Smooth muscle cell (in vitro differentiated cells): Measurements from ENCODE around the gene GALR3. TPM values are rescaled to one million over a fixed set of nuclear protein-coding genes. Genes with fewer than 3 reads are reported as not detected.
A peak's percentile ranks its signal among the peaks of the same experiment; 100 is the strongest.

Source experiments
- DNase-seq: peaks from one replicate; lab custom pipeline; 2025; ENCODE audit not compliant: unreplicated experiment; lab: John Stamatoyannopoulos, UW
- H2AFZ ChIP-seq: fragments of 200-600 bp; sonication (generic); 2 replicates; pipeline ENCODE4 v1.6.0; 2016; ENCODE audit warnings: antibody characterized with exemption, low read depth, mild to moderate bottlenecking
- H3F3A ChIP-seq: fragments of 200-600 bp; sonication (generic); 2 replicates; pipeline ENCODE4 v1.6.0; 2017; ENCODE audit warnings: antibody characterized with exemption, low read depth
- H3K27ac ChIP-seq: fragments of 200-600 bp; sonication (generic); 2 replicates; pipeline ENCODE4 v1.5.1; 2016; ENCODE audit warnings: low read depth, mild to moderate bottlenecking
- H3K27me3 ChIP-seq: fragments of 200-600 bp; sonication (generic); 2 replicates; pipeline ENCODE4 v1.6.1; 2016; ENCODE audit warnings: low read depth, mild to moderate bottlenecking
- H3K36me3 ChIP-seq: fragments of 200-600 bp; sonication (generic); 2 replicates; pipeline ENCODE4 v1.5.1; 2016; ENCODE audit warnings: low read depth
- H3K4me1 ChIP-seq: fragments of 200-600 bp; sonication (generic); 2 replicates; pipeline ENCODE4 v1.5.1; 2016; ENCODE audit warnings: low read depth
- H3K4me2 ChIP-seq: fragments of 200-600 bp; sonication (generic); 2 replicates; pipeline ENCODE4 v1.6.0; 2016; ENCODE audit warnings: mild to moderate bottlenecking
- H3K4me3 ChIP-seq: fragments of 200-600 bp; sonication (generic); 2 replicates; pipeline ENCODE4 v1.5.1; 2016; ENCODE audit warnings: mild to moderate bottlenecking
- H3K79me2 ChIP-seq: fragments of 200-600 bp; sonication (generic); 2 replicates; pipeline ENCODE4 v1.6.0; 2016; ENCODE audit warnings: low read depth, mild to moderate bottlenecking
- H3K9ac ChIP-seq: fragments of 200-600 bp; sonication (generic); 2 replicates; pipeline ENCODE4 v1.6.0; 2016; ENCODE audit warnings: low read depth
- H3K9me3 ChIP-seq: fragments of 200-600 bp; sonication (generic); replicated peaks from 2 replicates; pipeline ENCODE4 v1.5.1; 2016; ENCODE audit warnings: low read depth
- H4K20me1 ChIP-seq: fragments of 200-600 bp; sonication (generic); 2 replicates; pipeline ENCODE4 v1.6.0; 2016; ENCODE audit warnings: low read depth
- CTCF ChIP-seq: fragments of 200-600 bp; sonication (generic); IDR thresholded peaks from 2 replicates; pipeline ENCODE4 v1.5.1; 2017; ENCODE audit warnings: borderline replicate concordance, mild to moderate bottlenecking, antibody characterized with exemption; ENCODE audit not compliant: insufficient read depth, poor library complexity, severe bottlenecking
- whole genome bisulfite sequencing: methylation state at CpG from one replicate; pipeline ENCODE4 v1.1.7; 2016; ENCODE audit warnings: low lambda C conversion rate; 5-methylcytosine and 5-hydroxymethylcytosine counted together
- polyA plus RNA-seq: library from polyadenylated mRNA; unstranded; fragments of >200 nt; fragmentation: Nextera tagmentation; extraction: Ambion mirVana; gene quantifications from 2 replicates; pipeline ENCODE4 v1.2.1, GENCODE V29; 2016
- total RNA-seq: library from RNA; depleted of rRNA; stranded (reverse); fragments of >200 nt; gene quantifications from 2 replicates; pipeline ENCODE4 v1.2.3, GENCODE V29; 2014

The GALR3 gene
- total and polyA plus RNA-seq, 2 experiments from 2014 or later: not detected

- TF ChIP-seq CTCF: no peak
- DNase-seq: peak; percentile 62
- Histone ChIP-seq H3K36me3 (peaks cover 5% of the 10 kb centered on the region), H3K4me1 (peaks cover 11% of the 10 kb centered on the region), H3K9ac (peak within 1 kb of the TSS; percentile 85), H3K27ac (peak within 1 kb of the TSS; percentile 89), H3K4me3 (peak within 1 kb of the TSS; percentile 71), H3K4me2 (peak within 1 kb of the TSS; percentile 96), H3K9me3 (no peaks in the 10 kb centered on the region), H3K79me2 (peaks cover 49% of the 10 kb centered on the region), H3F3A (no peaks in the 10 kb centered on the region), H4K20me1 (peaks cover 14% of the 10 kb centered on the region), H2AFZ (peak within 1 kb of the TSS; percentile 88), H3K27me3 (no peaks in the 10 kb centered on the region)
- WGBS: under 1% methylated on average over 45 of the region's 49 CpGs
Measured at GRCh38 chr22:37849089-37849751, 26.0 kb downstream of the GALR3 start, which contains the start of gene EIF3L. Gene EIF3L (plus strand): TSS chr22:37849419. CDS start chr22:37849450, 31 bp downstream.

GRCh38 chr22:37850801-37851200 is 27.6 kb downstream of the GALR3 start:
- no peak for TF ChIP-seq CTCF
- Histone ChIP-seq H3F3A (no peaks in the 10 kb centered on the region), H3K27me3 (no peaks in the 10 kb centered on the region), H3K9me3 (no peaks in the 10 kb centered on the region), H3K79me2 (peaks cover 52% of the 10 kb centered on the region), H3K4me3 (no peak overlapping the region), H3K4me2 (peak overlapping the region; percentile 44), H3K9ac (no peak overlapping the region), H4K20me1 (peaks cover 28% of the 10 kb centered on the region), H3K4me1 (peaks cover 11% of the 10 kb centered on the region), H3K36me3 (peaks cover 8% of the 10 kb centered on the region), H3K27ac (no peak overlapping the region), H2AFZ (no peak overlapping the region)
- DNase-seq: no peak
- 88% methylated on average over 4 of the region's 4 CpGs for WGBS

- peaks cover 8% of the 10 kb centered on the region for H3K36me3 ChIP-seq
- WGBS: 95% methylated on average over 5 of the region's 5 CpGs
- no peak overlapping the region for H3K9ac ChIP-seq
- peaks cover 52% of the 10 kb centered on the region for H3K79me2 ChIP-seq
- DNase-seq: no peak
- peaks cover 11% of the 10 kb centered on the region for H3K4me1 ChIP-seq
- H3F3A ChIP-seq: no peaks in the 10 kb centered on the region
- no peak overlapping the region for H2AFZ ChIP-seq
- no peaks in the 10 kb centered on the region for H3K27me3 ChIP-seq
- H3K4me3 ChIP-seq: no peak overlapping the region
- H3K27ac ChIP-seq: no peak overlapping the region
- peaks cover 31% of the 10 kb centered on the region for H4K20me1 ChIP-seq
- H3K4me2 ChIP-seq: no peak overlapping the region
- no peaks in the 10 kb centered on the region for H3K9me3 ChIP-seq
- no peak for TF ChIP-seq CTCF
Measured at GRCh38 chr22:37852418-37852817, 29.2 kb downstream of the GALR3 start.

DNA sequence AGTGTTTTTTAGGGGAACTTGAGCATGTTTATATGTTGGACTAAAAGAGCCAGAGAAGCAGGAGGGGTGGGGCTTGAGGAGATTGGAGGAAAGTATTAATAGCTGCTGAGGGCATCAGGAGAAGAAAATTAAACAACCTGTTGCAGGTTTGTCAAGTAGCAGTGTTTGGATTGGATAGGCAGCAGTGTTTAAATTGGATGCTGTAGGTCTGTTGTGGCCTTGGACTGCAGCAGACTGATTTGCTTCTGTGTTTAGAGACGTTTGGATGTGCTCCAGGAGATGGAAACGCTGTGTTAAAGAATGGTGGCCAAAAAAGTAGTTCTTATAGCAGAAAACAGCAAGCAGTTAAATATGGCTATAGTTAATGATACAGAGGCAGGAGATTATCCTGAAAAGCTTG is 31.8 kb downstream of the GALR3 start:
- Histone ChIP-seq H2AFZ (no peak overlapping the region), H3K27me3 (no peaks in the 10 kb centered on the region), H3K9me3 (no peaks in the 10 kb centered on the region), H3K9ac (no peak overlapping the region), H3F3A (no peaks in the 10 kb centered on the region), H3K4me1 (peaks cover 10% of the 10 kb centered on the region), H4K20me1 (peaks cover 37% of the 10 kb centered on the region), H3K4me2 (no peak overlapping the region), H3K27ac (no peak overlapping the region), H3K36me3 (peaks cover 8% of the 10 kb centered on the region), H3K4me3 (no peak overlapping the region), H3K79me2 (peaks cover 49% of the 10 kb centered on the region)
- no peak for TF ChIP-seq CTCF
- WGBS: 96% methylated on average over 2 of the region's 2 CpGs
- no peak for DNase-seq
